PC-9 (cell line): Measurements from ENCODE around the gene ANO4.

Source experiments
- CTCF ChIP-seq: fragments of 200-600 bp; sonication (generic); conservative IDR thresholded peaks from 2 replicates; pipeline ENCODE4 v1.6.1; 2017; ENCODE audit warnings: mixed run types, antibody characterized with exemption, mild to moderate bottlenecking, moderate library complexity
- EZH2 ChIP-seq: fragments of 200-600 bp; sonication (generic); IDR thresholded peaks from 2 replicates; pipeline ENCODE4 v1.8.0; 2017; ENCODE audit warnings: antibody characterized with exemption, low read depth

- TF ChIP-seq CTCF (no peak), EZH2 (no peak)
These were observed 172.6 kb downstream of the ANO4 start for GRCh38 chr12:100967189-100967588.
